ENCODE data around the gene SELENBP1.
A peak's percentile ranks its signal among the peaks of the same experiment; 100 is the strongest.

Gene SELENBP1

DNA sequence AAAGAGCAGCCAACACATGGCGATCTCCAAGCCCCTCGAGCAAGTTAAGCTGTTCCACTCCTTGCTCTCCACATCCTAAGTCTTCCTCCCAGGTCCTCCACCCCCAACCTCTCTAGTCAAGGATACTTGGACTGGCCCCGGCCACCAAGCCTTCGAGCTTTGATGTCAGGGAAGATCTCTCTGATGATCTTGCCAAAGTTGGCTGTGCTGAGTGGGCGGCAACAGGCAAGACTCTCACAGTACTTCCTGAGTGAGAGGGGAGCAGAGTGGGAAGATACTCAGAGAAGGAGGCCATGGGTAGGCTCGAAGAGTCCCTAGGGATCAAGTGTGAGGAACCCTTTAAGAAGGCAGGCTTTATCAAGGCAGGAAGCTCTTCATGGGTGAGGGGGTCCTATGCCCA, 28.2 kb downstream of the SELENBP1 start:
- no peak for DNase-seq
- Histone ChIP-seq H3K9me3 (ENCODE audit: control insufficient read depth, low read length) (no peaks in the 10 kb centered on the region), H3K36me3 (ENCODE audit: control insufficient read depth, insufficient read depth, low read length) (peaks cover 32% of the 10 kb centered on the region), H3K4me3 (ENCODE audit: insufficient read depth, low read depth, low read length, poor library complexity, severe bottlenecking) (no peak overlapping the region), H3K27me3 (replicated peaks; ENCODE audit: control insufficient read depth, insufficient read depth, low read length, poor library complexity, severe bottlenecking) (no peaks in the 10 kb centered on the region), H3K27ac (ENCODE audit: insufficient read depth, low read length, poor library complexity, severe bottlenecking) (no peak overlapping the region), H3K4me1 (ENCODE audit: control insufficient read depth, insufficient read depth, low read length, poor library complexity, severe bottlenecking) (peaks cover 10% of the 10 kb centered on the region)

DNA sequence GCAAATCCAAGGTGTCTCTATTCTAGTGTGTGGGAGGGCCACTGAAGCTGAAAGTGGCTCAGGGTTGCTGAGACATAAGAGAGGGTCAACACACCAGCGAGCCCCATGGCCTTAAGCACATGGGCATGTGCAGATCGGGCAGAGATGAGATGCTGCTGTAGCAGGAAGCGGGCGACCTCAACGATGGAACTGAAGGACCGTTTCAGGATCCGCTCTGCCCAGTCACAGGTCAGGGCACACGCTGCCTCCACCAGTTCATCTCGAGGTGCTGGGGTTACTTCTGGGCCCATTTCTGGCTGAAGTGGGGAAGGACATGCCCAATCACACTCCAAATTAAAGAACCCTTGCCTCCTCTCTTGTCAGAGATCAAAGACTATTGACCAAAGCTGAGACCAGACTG, 28.9 kb downstream of the SELENBP1 start:
- H3K4me3 ChIP-seq (ENCODE audit: insufficient read depth, low read depth, low read length, poor library complexity, severe bottlenecking), result no peak overlapping the region
- no peak overlapping the region for H3K27ac ChIP-seq (ENCODE audit: insufficient read depth, low read length, poor library complexity, severe bottlenecking)
- H3K27me3 ChIP-seq (replicated peaks; ENCODE audit: control insufficient read depth, insufficient read depth, low read length, poor library complexity, severe bottlenecking), result no peaks in the 10 kb centered on the region
- no peaks in the 10 kb centered on the region for H3K9me3 ChIP-seq (ENCODE audit: control insufficient read depth, low read length)
- peaks cover 32% of the 10 kb centered on the region for H3K36me3 ChIP-seq (ENCODE audit: control insufficient read depth, insufficient read depth, low read length)
- DNase-seq, result no peak
- peaks cover 10% of the 10 kb centered on the region for H3K4me1 ChIP-seq (ENCODE audit: control insufficient read depth, insufficient read depth, low read length, poor library complexity, severe bottlenecking)

DNA sequence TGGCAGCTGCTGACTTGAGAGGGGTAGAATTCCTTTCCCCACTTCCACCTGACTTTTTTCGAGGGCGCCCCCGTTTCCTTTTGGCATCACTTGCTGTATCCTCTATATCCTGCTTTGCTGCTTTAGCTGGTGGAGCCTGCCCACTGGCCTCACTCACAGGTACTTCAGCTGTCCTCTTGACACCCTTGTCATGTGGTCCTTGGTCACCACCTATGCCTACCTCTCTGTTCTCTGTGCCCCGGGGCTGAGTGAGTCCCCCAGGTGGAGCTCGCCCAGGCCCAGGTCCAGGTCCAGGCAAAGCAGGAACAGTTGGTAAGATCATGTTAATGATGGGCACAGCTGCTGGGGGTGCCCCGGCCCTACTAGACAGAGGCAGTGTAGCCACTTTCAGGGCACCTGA, 29.9 kb downstream of the SELENBP1 start:
- Histone ChIP-seq H3K36me3 (ENCODE audit: control insufficient read depth, insufficient read depth, low read length) (peaks cover 32% of the 10 kb centered on the region), H3K4me1 (ENCODE audit: control insufficient read depth, insufficient read depth, low read length, poor library complexity, severe bottlenecking) (peaks cover 8% of the 10 kb centered on the region), H3K27ac (ENCODE audit: insufficient read depth, low read length, poor library complexity, severe bottlenecking) (no peak overlapping the region), H3K9me3 (ENCODE audit: control insufficient read depth, low read length) (no peaks in the 10 kb centered on the region), H3K27me3 (replicated peaks; ENCODE audit: control insufficient read depth, insufficient read depth, low read length, poor library complexity, severe bottlenecking) (no peaks in the 10 kb centered on the region), H3K4me3 (ENCODE audit: insufficient read depth, low read depth, low read length, poor library complexity, severe bottlenecking) (no peak overlapping the region)
- DNase-seq, result no peak

DNA sequence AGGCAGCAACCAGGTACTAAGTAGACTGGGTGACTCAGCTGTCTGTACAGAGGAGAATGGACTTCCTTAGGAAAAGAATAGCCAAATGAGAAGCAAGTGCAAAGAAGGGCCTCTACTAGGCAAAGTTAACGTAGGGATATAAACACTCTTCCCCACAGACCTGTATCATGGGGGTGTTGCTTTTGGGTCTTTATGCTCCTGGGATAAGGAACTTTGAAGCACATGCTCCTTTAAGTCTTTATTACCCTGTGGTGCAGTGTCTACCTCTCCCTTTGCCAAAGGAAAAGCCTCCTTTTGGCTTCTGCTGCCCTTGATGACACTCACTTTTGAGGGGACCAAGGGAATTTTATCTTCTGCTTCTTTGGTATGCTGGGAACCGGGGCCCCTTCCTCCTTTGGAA, 30.5 kb downstream of the SELENBP1 start:
- Histone ChIP-seq H3K9me3 (ENCODE audit: control insufficient read depth, low read length) (no peaks in the 10 kb centered on the region), H3K27me3 (replicated peaks; ENCODE audit: control insufficient read depth, insufficient read depth, low read length, poor library complexity, severe bottlenecking) (no peaks in the 10 kb centered on the region), H3K27ac (ENCODE audit: insufficient read depth, low read length, poor library complexity, severe bottlenecking) (no peak overlapping the region), H3K4me3 (ENCODE audit: insufficient read depth, low read depth, low read length, poor library complexity, severe bottlenecking) (no peak overlapping the region), H3K4me1 (ENCODE audit: control insufficient read depth, insufficient read depth, low read length, poor library complexity, severe bottlenecking) (peaks cover 6% of the 10 kb centered on the region), H3K36me3 (ENCODE audit: control insufficient read depth, insufficient read depth, low read length) (peaks cover 32% of the 10 kb centered on the region)
- DNase-seq, result no peak

DNA sequence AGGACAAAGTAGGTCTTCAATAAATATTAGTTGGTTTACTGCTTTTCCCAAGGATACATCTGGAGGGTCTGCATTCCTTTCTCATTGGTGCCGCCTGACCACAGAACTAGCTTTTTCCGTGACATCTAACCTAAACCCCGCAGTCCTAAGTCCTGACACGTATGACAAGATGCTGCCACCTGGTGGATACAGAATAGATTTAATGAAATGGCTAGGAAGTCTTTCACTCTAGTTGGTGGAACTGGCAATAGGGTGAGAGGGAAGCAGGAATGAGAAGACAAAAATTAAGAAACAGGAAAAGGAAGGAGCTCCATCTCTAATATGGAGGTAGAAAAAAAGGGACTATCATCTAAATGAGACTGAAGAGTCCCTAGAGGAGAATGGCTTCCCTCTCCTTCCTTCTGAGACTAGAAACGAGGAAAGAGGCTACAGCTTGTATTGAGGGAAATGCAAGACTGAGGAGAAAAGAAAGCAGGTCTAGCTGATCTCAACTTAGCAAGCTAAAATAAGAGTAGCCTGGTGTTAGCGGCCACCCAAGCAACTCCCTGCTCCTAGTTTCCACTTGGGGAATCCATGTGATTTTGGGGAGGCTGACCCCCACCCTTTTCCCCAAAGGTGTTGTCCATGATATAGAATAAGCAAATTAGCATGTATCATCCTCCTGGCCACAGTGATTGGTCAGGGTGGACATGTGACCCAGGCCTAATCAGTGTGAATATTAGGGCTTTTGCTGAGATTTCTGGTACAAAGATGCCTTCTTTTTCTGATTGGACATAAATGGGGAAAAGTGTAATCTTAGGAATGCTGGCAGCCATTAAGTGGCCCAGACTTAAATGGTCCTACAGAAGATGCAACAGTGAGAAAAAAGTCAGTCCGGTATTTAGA, 31.4 kb downstream of the SELENBP1 start:
- no peaks in the 10 kb centered on the region for H3K27me3 ChIP-seq (replicated peaks; ENCODE audit: control insufficient read depth, insufficient read depth, low read length, poor library complexity, severe bottlenecking)
- H3K4me1 ChIP-seq (ENCODE audit: control insufficient read depth, insufficient read depth, low read length, poor library complexity, severe bottlenecking), result peaks cover 2% of the 10 kb centered on the region
- H3K27ac ChIP-seq (ENCODE audit: insufficient read depth, low read length, poor library complexity, severe bottlenecking), result peak overlapping the region; percentile 35
- peaks cover 32% of the 10 kb centered on the region for H3K36me3 ChIP-seq (ENCODE audit: control insufficient read depth, insufficient read depth, low read length)
- DNase-seq, result peak in 2 of 3 donors; percentile 6 to 26
- no peaks in the 10 kb centered on the region for H3K9me3 ChIP-seq (ENCODE audit: control insufficient read depth, low read length)
- H3K4me3 ChIP-seq (ENCODE audit: insufficient read depth, low read depth, low read length, poor library complexity, severe bottlenecking), result no peak overlapping the region

DNA sequence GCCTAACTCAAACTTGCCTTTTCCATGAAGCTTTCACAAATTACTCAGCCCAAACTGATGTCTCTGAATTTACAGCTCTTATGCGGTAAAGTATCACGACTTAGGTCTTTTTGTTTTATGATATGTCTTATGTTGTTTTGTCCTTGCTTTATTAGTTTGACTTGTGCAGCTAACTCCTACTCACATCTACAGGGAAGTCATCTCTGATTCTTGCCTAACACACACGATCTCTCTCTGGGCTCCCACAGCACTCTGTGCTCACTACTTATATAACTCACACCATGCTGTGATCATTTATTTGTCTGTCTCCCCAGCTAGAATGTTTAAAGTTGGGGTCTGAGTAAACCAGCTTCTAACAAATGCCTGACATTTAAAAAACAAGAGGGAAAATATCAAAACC, 35.9 kb downstream of the SELENBP1 start:
- H3K27me3 ChIP-seq (replicated peaks; ENCODE audit: control insufficient read depth, insufficient read depth, low read length, poor library complexity, severe bottlenecking), result no peaks in the 10 kb centered on the region
- H3K9me3 ChIP-seq (ENCODE audit: control insufficient read depth, low read length), result no peaks in the 10 kb centered on the region
- DNase-seq, result no peak
- H3K4me1 ChIP-seq (ENCODE audit: control insufficient read depth, insufficient read depth, low read length, poor library complexity, severe bottlenecking), result no peaks in the 10 kb centered on the region
- H3K4me3 ChIP-seq (ENCODE audit: insufficient read depth, low read depth, low read length, poor library complexity, severe bottlenecking), result no peak overlapping the region
- H3K36me3 ChIP-seq (ENCODE audit: control insufficient read depth, insufficient read depth, low read length), result no peaks in the 10 kb centered on the region
- no peak overlapping the region for H3K27ac ChIP-seq (ENCODE audit: insufficient read depth, low read length, poor library complexity, severe bottlenecking)

DNA sequence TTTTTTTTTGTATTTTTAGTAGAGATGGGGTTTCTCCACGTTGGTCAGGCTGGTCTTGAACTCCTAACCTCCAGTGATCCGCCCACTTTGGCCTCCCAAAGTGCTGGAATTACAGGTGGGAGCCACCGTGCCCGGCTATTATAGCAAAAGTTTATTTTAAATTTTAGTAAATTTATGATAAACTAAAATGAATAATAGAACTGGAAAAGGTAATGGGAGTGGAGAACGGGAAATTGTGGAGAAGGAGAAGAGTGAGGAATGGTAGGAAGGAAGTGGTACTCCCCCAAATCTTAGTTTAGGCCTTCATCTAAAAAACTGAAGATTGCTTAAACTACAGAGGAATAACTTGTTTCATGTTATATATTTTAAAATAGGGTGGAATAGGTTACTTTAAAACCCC, 37.7 kb downstream of the SELENBP1 start:
- DNase-seq, result no peak
- Histone ChIP-seq H3K27me3 (replicated peaks; ENCODE audit: control insufficient read depth, insufficient read depth, low read length, poor library complexity, severe bottlenecking) (no peaks in the 10 kb centered on the region), H3K9me3 (ENCODE audit: control insufficient read depth, low read length) (no peaks in the 10 kb centered on the region), H3K4me3 (ENCODE audit: insufficient read depth, low read depth, low read length, poor library complexity, severe bottlenecking) (no peak overlapping the region), H3K4me1 (ENCODE audit: control insufficient read depth, insufficient read depth, low read length, poor library complexity, severe bottlenecking) (no peaks in the 10 kb centered on the region), H3K27ac (ENCODE audit: insufficient read depth, low read length, poor library complexity, severe bottlenecking) (no peak overlapping the region), H3K36me3 (ENCODE audit: control insufficient read depth, insufficient read depth, low read length) (no peaks in the 10 kb centered on the region)

DNA sequence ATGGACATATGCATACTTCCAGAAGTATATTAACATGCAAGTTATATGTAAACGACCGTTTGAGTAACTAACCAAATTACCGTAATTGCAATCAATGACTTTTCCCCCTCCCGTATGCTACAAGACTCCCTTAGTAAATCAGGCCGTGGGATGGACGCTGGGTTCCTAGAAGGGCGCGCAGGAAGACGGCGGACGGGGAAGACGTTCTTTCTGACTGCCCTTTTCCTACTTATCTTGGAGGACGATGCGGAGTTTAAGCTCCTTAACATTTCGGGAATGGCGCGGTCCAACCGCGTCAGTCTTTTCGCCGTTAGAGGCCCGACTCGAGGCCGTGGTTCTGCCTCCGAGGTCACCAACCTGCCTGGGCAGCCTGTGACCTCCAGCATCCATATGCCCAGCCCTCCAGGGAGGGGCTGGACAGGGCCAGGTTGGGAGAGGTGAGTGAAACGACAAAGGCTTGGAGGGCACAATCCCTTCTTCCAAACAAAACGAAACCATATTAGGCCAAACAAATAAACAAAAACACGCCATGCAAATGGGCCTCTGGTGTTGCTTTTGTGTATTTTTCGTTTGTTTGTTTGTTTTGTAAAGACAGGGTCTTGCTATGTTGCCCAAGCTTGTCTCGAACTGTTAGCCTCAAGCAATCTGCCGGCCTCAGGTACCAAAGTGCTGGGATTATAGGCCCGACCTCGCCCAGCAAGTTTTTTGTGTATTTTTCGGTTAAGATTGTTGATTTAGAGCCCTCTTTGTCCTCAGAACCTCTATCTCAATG, 44.4 kb downstream of the SELENBP1 start:
- Histone ChIP-seq H3K27ac (ENCODE audit: insufficient read depth, low read length, poor library complexity, severe bottlenecking) (peak overlapping the region; percentile 94), H3K27me3 (replicated peaks; ENCODE audit: control insufficient read depth, insufficient read depth, low read length, poor library complexity, severe bottlenecking) (no peaks in the 10 kb centered on the region), H3K4me1 (ENCODE audit: control insufficient read depth, insufficient read depth, low read length, poor library complexity, severe bottlenecking) (peaks cover 20% of the 10 kb centered on the region), H3K36me3 (ENCODE audit: control insufficient read depth, insufficient read depth, low read length) (peaks cover 12% of the 10 kb centered on the region), H3K4me3 (ENCODE audit: insufficient read depth, low read depth, low read length, poor library complexity, severe bottlenecking) (peak overlapping the region; percentile 67), H3K9me3 (ENCODE audit: control insufficient read depth, low read length) (no peaks in the 10 kb centered on the region)
- no peak for DNase-seq

DNA sequence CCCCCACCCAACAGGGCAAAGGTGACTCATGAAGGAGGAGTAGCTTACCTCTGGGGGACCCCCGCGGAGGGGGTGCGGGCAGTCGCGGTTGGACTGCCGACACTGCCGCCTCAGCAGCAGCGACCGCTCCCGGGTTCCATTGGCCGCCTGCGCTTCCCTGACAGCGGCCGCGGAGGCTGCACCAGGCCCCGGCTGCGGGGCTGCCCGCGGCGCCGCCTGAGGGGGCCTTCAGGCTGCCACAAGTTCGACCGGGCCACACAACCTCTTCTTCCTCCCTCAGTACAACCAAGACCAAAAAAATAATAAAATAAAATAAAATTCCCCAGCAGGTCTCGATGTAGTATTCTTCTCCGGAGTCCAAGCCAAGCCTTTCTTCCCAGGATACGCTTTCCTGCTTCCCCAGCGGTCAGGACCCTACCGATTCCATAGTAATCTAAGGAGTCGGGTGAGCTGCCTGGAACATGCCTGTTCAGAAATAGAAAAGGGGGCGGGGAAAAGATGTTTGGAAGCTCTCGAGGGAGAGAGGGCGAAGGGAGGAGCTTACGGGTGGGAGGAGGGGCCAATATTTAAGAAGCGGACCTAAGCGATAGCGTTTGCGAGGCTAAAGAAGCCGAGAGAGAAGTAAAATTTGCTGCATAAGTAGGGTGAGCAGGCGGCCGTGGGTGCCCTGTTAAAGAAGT, 45.1 kb downstream of the SELENBP1 start, which contains the start of gene PI4KB:
Gene PI4KB (minus strand): TSS at position 194 of the 680 bp plus-strand sequence. CDS start 10,935 bp downstream, outside the sequence.
- Histone ChIP-seq H3K4me1 (ENCODE audit: control insufficient read depth, insufficient read depth, low read length, poor library complexity, severe bottlenecking) (peaks cover 20% of the 10 kb centered on the region), H3K27ac (ENCODE audit: insufficient read depth, low read length, poor library complexity, severe bottlenecking) (peak within 1 kb of the TSS; percentile 94), H3K27me3 (replicated peaks; ENCODE audit: control insufficient read depth, insufficient read depth, low read length, poor library complexity, severe bottlenecking) (no peaks in the 10 kb centered on the region), H3K36me3 (ENCODE audit: control insufficient read depth, insufficient read depth, low read length) (peaks cover 17% of the 10 kb centered on the region), H3K9me3 (ENCODE audit: control insufficient read depth, low read length) (no peaks in the 10 kb centered on the region), H3K4me3 (ENCODE audit: insufficient read depth, low read depth, low read length, poor library complexity, severe bottlenecking) (peak within 1 kb of the TSS; percentile 67)
- DNase-seq, result peak; percentile 76 to 84 (median 84)
